OCI-LY3 (cell line): ENCODE data around the gene MB21D2.

Experiments used
- H2AFZ ChIP-seq: fragments of 200-600, 300-600 bp; shearing (Covaris generic); 2 replicates; pipeline ENCODE4 v1.6.0; 2014; ENCODE audit warnings: antibody characterized with exemption, low read depth, low read length
- H3K27ac ChIP-seq: fragments of 200-600, 300-600 bp; sonication (generic); 2 replicates; pipeline ENCODE4 v1.5.1; 2014; ENCODE audit warnings: mild to moderate bottlenecking, low read length, moderate library complexity, mixed read lengths
- H3K27me3 ChIP-seq: fragments of 200-600, 300-600 bp; sonication (generic); 2 replicates; pipeline ENCODE4 v1.6.1; 2014; ENCODE audit warnings: low read depth, low read length, mixed read lengths
- H3K36me3 ChIP-seq: fragments of 200-600, 300-600 bp; sonication (generic); replicated peaks from 2 replicates; pipeline ENCODE3; 2014; ENCODE audit warnings: low read depth, low read length, mixed read lengths
- H3K4me1 ChIP-seq: fragments of 300-600, 200-600 bp; sonication (generic); 2 replicates; pipeline ENCODE4 v1.6.1; 2014; ENCODE audit warnings: low read length, mixed read lengths
- H3K4me2 ChIP-seq: fragments of 200-600, 300-600 bp; sonication (generic); 2 replicates; pipeline ENCODE4 v1.6.1; 2014; ENCODE audit warnings: low read length, mixed read lengths
- H3K4me3 ChIP-seq: fragments of 300-600, 200-600 bp; sonication (generic); 2 replicates; pipeline ENCODE4 v1.5.1; 2014; ENCODE audit warnings: antibody characterized with exemption, mild to moderate bottlenecking, low read length, moderate library complexity
- H3K79me2 ChIP-seq: fragments of 300-600, 200-600 bp; shearing (Covaris generic); 2 replicates; pipeline ENCODE4 v1.6.1; 2014; ENCODE audit warnings: mild to moderate bottlenecking, low read length, mixed read lengths
- H3K9ac ChIP-seq: fragments of 300-600, 200-600 bp; shearing (Covaris generic); 2 replicates; pipeline ENCODE4 v1.6.0; 2014; ENCODE audit warnings: mild to moderate bottlenecking, low read length, moderate library complexity
- H3K9me3 ChIP-seq: fragments of 200-600, 300-600 bp; shearing (Covaris generic); 2 replicates; pipeline ENCODE4 v1.6.1; 2014; ENCODE audit warnings: low read length, mixed read lengths; ENCODE audit not compliant: insufficient read depth
- H4K20me1 ChIP-seq: fragments of 200-600, 300-600 bp; sonication (generic); 2 replicates; pipeline ENCODE4 v1.6.1; 2016; ENCODE audit warnings: low read length, mixed read lengths; ENCODE audit not compliant: insufficient read depth
- EZH2phosphoT487 ChIP-seq: fragments of 200-600 bp; shearing (Covaris generic); IDR thresholded peaks from 2 replicates; pipeline ENCODE4 v1.6.1; 2018; ENCODE audit warnings: antibody characterized with exemption, mixed run types, low read depth
- TF ChIP-seq, protein P1 (sequence below): fragments of 200-600, 300-600 bp; sonication (generic); IDR thresholded peaks from 2 replicates; pipeline ENCODE4 v1.5.1; 2014; ENCODE audit warnings: antibody characterized with exemption, low read length, low read depth

The MB21D2 gene

DNA sequence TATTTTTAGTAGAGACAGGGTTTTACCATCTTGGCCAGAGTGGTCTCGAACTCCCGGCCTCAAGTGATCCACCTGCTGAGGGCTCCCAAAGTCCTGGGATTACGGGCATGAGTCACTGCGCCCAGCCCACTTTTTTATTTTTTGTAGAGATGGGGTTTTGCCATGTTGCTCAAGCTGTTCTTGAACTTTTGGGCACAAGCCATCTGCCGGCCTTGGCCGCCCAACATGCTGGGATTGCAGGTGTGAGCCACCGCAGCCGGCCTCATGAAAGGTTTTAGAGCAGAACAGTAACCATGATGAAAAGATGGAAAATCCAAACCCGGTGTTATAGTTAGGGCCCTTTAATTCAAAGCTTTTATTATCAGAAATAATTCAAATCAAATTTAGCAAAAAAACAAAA, 15.6 kb upstream of the MB21D2 start:
- Histone ChIP-seq H4K20me1 (no peaks in the 10 kb centered on the region), H2AFZ (no peak overlapping the region), H3K9ac (no peak overlapping the region), H3K79me2 (no peaks in the 10 kb centered on the region), H3K27me3 (no peaks in the 10 kb centered on the region), H3K4me2 (no peak overlapping the region), H3K4me3 (no peak overlapping the region), H3K36me3 (no peaks in the 10 kb centered on the region), H3K9me3 (no peaks in the 10 kb centered on the region), H3K27ac (no peak overlapping the region), H3K4me1 (peaks cover 4% of the 10 kb centered on the region; the same call in 1 of the 2 replicates)
- no peak for TF ChIP-seq EZH2phosphoT487
- TF ChIP-seq, protein P1, sequence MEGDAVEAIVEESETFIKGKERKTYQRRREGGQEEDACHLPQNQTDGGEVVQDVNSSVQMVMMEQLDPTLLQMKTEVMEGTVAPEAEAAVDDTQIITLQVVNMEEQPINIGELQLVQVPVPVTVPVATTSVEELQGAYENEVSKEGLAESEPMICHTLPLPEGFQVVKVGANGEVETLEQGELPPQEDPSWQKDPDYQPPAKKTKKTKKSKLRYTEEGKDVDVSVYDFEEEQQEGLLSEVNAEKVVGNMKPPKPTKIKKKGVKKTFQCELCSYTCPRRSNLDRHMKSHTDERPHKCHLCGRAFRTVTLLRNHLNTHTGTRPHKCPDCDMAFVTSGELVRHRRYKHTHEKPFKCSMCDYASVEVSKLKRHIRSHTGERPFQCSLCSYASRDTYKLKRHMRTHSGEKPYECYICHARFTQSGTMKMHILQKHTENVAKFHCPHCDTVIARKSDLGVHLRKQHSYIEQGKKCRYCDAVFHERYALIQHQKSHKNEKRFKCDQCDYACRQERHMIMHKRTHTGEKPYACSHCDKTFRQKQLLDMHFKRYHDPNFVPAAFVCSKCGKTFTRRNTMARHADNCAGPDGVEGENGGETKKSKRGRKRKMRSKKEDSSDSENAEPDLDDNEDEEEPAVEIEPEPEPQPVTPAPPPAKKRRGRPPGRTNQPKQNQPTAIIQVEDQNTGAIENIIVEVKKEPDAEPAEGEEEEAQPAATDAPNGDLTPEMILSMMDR, result no peak

DNA sequence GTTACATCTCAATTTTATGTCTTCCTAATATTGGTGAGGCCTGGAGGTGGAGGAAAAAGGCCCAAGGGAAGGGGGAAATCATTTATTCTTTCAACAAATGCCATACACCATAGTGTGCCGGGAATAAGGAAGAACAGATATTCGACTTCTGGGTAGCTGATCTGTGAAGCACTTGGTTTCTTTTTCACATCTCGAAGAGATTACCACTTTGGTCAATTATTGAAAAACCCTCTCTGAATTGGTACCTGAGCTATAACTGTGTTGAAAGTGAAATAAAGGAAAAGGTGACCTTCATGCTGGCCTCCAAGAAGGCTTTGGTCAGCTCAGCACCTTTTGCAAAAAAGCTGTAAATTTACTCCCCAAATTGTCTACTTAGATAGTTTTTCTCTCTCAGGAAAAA, 14.2 kb upstream of the MB21D2 start:
- H4K20me1 ChIP-seq, result no peaks in the 10 kb centered on the region
- no peaks in the 10 kb centered on the region for H3K9me3 ChIP-seq
- H3K9ac ChIP-seq, result no peak overlapping the region
- H3K27me3 ChIP-seq, result no peaks in the 10 kb centered on the region
- H3K27ac ChIP-seq, result no peak overlapping the region
- H3K79me2 ChIP-seq, result no peaks in the 10 kb centered on the region
- no peak for TF ChIP-seq EZH2phosphoT487
- TF ChIP-seq, protein P1, result no peak
- no peak overlapping the region for H2AFZ ChIP-seq
- H3K4me2 ChIP-seq, result no peak overlapping the region
- H3K4me3 ChIP-seq, result no peak overlapping the region
- H3K36me3 ChIP-seq, result no peaks in the 10 kb centered on the region
- H3K4me1 ChIP-seq, result peaks cover 4% of the 10 kb centered on the region; the same call in 1 of the 2 replicates

DNA sequence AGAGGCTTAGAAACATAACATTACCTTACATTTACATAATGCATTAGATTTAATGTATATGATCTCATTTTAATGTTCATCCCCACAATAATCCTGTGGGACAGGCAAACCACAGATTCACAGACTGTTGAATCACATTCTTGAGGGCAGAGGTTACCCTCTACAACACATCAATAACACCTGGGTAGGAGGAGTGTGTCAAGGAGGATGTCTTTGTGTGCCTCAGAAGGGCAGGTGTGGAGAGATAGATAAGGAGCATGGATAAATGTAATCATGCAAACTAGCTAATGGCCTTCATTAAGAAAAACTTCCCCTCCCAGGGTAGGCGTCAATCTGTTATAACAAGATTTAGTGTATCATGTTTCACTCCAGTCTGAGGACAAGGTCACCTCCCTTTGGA, 12.9 kb upstream of the MB21D2 start:
- H3K9me3 ChIP-seq, result no peaks in the 10 kb centered on the region
- no peaks in the 10 kb centered on the region for H4K20me1 ChIP-seq
- no peak for TF ChIP-seq EZH2phosphoT487
- TF ChIP-seq, protein P1, result no peak
- no peak overlapping the region for H3K4me3 ChIP-seq
- no peak overlapping the region for H3K27ac ChIP-seq
- peaks cover 4% of the 10 kb centered on the region; the same call in 1 of the 2 replicates for H3K4me1 ChIP-seq
- H3K36me3 ChIP-seq, result no peaks in the 10 kb centered on the region
- H3K27me3 ChIP-seq, result no peaks in the 10 kb centered on the region
- H3K9ac ChIP-seq, result no peak overlapping the region
- no peak overlapping the region for H3K4me2 ChIP-seq
- H3K79me2 ChIP-seq, result no peaks in the 10 kb centered on the region
- no peak overlapping the region for H2AFZ ChIP-seq

DNA sequence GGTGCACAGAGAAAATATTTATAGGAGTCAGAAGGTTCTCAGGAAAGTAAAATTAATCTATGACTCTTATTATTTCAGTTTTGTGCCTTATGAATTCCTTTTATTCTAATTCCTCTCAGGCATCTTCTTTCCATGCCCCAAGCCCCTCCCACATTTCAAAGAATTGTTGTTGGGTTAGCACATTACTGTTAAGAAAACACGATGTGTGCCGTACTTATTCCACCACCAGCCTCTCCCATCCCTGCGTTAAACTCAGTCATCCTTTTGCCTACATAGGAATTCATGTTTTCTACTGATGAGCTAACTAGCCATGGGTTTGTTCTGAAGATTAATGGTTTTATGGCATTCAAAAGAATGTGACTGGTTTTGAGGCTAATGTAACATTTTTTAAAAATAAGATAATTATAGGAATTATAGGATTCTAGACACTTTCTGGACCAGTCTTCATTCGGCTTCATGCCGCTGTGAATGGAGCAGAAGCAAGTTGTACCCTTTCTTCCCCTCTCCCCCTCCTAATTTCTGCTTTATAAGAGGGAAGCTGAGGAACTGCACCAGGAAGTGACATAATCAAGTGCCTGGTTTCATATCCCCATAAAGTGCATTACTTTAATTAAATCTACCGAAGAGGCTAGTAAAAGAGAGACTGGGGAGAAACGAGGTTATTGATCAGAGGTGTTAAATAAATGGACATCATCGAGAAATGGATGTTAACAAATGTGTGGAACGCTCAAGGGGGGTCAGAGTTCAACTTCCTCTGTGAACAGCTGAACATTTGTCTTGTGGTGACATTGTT, 12.3 kb upstream of the MB21D2 start:
- Histone ChIP-seq H3K27ac (no peak overlapping the region), H3K36me3 (no peaks in the 10 kb centered on the region), H3K79me2 (no peaks in the 10 kb centered on the region), H3K4me1 (peaks cover 4% of the 10 kb centered on the region; the same call in 1 of the 2 replicates), H3K27me3 (no peaks in the 10 kb centered on the region), H3K4me2 (no peak overlapping the region), H3K9me3 (no peaks in the 10 kb centered on the region), H3K4me3 (no peak overlapping the region), H4K20me1 (no peaks in the 10 kb centered on the region), H3K9ac (no peak overlapping the region), H2AFZ (no peak overlapping the region)
- no peak for TF ChIP-seq EZH2phosphoT487
- TF ChIP-seq, protein P1, result no peak
